Body of pancreas (tissue), 4 donors: ENCODE measurements around the gene GPR4. TPM values are rescaled to one million over a fixed set of nuclear protein-coding genes. Genes with fewer than 3 reads are reported as not detected.
A peak's percentile ranks its signal among the peaks of the same experiment; 100 is the strongest.

ENCODE experiments used
- ATAC-seq: fragments of 150-250 bp; one replicate; pipeline ENCODE4 v1.9.1; 2016
- DNase-seq, 4 donors: peaks; one replicate each; pipeline ENCODE4 v3.0.0-alpha.2; 2019
- H3K27ac ChIP-seq, 4 donors: fragments of 200-600 bp; sonication (generic); 1 replicate in 3 of 4; 2 replicates in 1 of 4; pipeline versions ENCODE4 v1.5.1 to v1.6.1; 2016 to 2019; ENCODE audit warnings: mild to moderate bottlenecking in 1 of 4, mixed read lengths in 1 of 4, moderate library complexity in 1 of 4
- H3K27me3 ChIP-seq, 2 donors: fragments of 200-600 bp; sonication (generic); one replicate each; pipeline ENCODE4 v1.6.0; 2016; ENCODE audit warnings: mild to moderate bottlenecking in 1 of 2
- H3K36me3 ChIP-seq, 2 donors: fragments of 200-600 bp; sonication (generic); replicated peaks in 1 of 2; 2 replicates each; pipeline ENCODE4 v1.5.1; 2016; ENCODE audit warnings: low read depth in 2 of 2; ENCODE audit not compliant: insufficient read depth in 1 of 2
- H3K4me1 ChIP-seq: fragments of 200-600 bp; sonication (generic); one replicate; pipeline ENCODE4 v1.6.0; 2016
- H3K4me3 ChIP-seq, 2 donors: fragments of 200-600 bp; sonication (generic); 1 replicate in 1 of 2; 2 replicates in 1 of 2; pipeline ENCODE4 v1.5.1; 2016 to 2019
- H3K9me3 ChIP-seq, 3 donors: fragments of 200-600 bp; sonication (generic); 1 replicate in 2 of 3; 2 replicates in 1 of 3; pipeline ENCODE4 v1.5.1; 2016
- CTCF ChIP-seq, 7 experiments: fragments of 450-650 bp in 4 of 7; fragments of 200-600 bp in 3 of 7; sonication (generic) in 3 of 7; IDR thresholded peaks; one replicate each; pipeline ENCODE4 v1.5.1; 2016 to 2019; ENCODE audit warnings: antibody characterized with exemption in 7 of 7
- POLR2A ChIP-seq, 3 donors: fragments of 450-650 bp; IDR thresholded peaks; one replicate each; pipeline ENCODE4 v1.6.1; 2016; ENCODE audit warnings: antibody characterized with exemption in 3 of 3, mild to moderate bottlenecking in 2 of 3
- WGBS, 2 donors: methylation state at CpG; one replicate each; pipeline ENCODE4 v1.1.5; 2017; 5-methylcytosine and 5-hydroxymethylcytosine counted together
- intact Hi-C: fragments of 100-400 bp; cut with DNase I; formaldehyde crosslinking; loops from one replicate; pipeline ENCODE4 v1.15.1; 2023
- total RNA-seq, 2 donors: library from RNA; depleted of rRNA; stranded (reverse); fragments of >200 nt; gene quantifications; one replicate each; pipeline ENCODE4 v1.1.0, GENCODE V29; 2016

The GPR4 gene
- total RNA-seq, 2 donors from 2014 or later = 0.99 to 1.3 TPM

DNA sequence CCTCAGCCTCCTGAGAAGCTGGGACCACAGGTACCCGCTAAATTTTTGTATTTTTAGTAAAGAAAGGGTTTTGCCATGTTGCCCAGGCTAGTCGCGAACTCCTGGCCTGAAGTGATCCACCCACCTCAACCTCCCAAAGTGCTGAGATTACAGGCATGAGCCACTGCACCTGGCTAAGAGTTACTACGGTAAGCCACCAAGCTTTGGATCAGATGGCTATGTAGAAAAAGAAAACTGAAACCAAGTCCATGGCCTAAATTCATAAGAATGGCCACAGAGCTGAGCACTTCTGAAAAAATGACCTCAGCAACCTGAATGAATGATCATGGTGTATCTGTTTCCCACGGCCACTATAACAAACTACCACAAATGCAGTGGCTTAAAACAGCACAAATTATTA is 26.8 kb downstream of the GPR4 start:
- Histone ChIP-seq H3K9me3 (no peaks in the 10 kb centered on the region), H3K36me3 (no peaks in the 10 kb centered on the region), H3K4me3 (no peak overlapping the region), H3K4me1 (peaks cover 42% of the 10 kb centered on the region), H3K27me3 (no peaks in the 10 kb centered on the region), H3K27ac (peak overlapping the region in 3 of 4 donors; percentile 64 to 88 (median 78))
- no peak for TF ChIP-seq POLR2A (IDR thresholded peaks at IDR 0.05)
- no peak for TF ChIP-seq CTCF (IDR thresholded peaks at IDR 0.05)
- ATAC-seq (no peak), DNase-seq (no peak)
- intact Hi-C loops = loop anchor here (10.0 kb wide), 1 partner anchor 60 kb away; no protein-coding TSS in a partner anchor
- WGBS, 2 donors = 88 to 95% methylated on average over 5 of the region's 5 CpGs

GRCh38 chr19:45574526-45574925 is 27.5 kb downstream of the GPR4 start:
- 65 to 78% methylated on average over 2 to 4 of the region's 4 CpGs for WGBS, 2 donors
- no peak for DNase-seq
- no peak for ATAC-seq
- Histone ChIP-seq H3K27ac (peak overlapping the region in 3 of 4 donors; percentile 64 to 88 (median 78)), H3K4me1 (peaks cover 42% of the 10 kb centered on the region), H3K9me3 (no peaks in the 10 kb centered on the region), H3K4me3 (no peak overlapping the region), H3K36me3 (no peaks in the 10 kb centered on the region), H3K27me3 (no peaks in the 10 kb centered on the region)
- TF ChIP-seq CTCF (IDR thresholded peaks at IDR 0.05) (no peak), POLR2A (IDR thresholded peaks at IDR 0.05) (no peak)
- intact Hi-C loops = loop anchor here (10.0 kb wide), 1 partner anchor 60 kb away; no protein-coding TSS in a partner anchor

DNA sequence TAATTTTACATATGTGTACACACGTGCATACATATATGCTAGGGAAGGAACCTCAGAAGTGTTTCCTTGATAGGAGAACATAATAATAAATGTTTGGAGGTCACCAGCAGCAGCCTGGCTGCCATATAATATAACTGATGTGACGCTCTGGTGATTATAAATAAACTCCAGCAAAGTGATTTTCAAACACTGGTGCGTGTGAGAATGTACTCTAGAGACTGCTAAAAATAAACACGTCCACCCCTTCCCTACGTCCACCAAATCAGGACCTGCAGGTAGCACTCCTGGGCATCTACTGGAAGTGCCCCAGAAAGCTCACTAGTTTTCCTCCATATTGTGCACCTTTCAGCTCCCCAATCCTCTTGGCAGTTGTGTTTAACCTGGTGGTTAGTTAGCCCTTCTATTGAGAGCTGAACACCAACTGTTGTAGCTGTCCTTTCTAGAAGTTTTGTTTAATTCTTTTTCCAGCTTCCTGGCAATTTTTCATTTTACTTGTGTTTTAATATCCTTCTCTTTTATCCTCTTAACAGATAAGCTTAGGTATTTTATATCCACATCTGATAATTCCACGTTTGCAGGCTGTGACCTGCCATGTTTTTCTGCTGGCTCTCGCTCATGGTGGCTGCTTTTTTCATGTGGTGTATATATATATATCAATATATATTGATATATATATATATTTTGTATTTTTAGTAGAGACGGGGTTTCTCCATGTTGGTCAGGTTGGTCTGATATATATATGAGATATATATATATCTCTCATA is 30.4 kb downstream of the GPR4 start:
- intact Hi-C loops = loop anchor here (10.0 kb wide), 1 partner anchor 57 kb away; no protein-coding TSS in a partner anchor
- Histone ChIP-seq H3K27me3 (no peaks in the 10 kb centered on the region), H3K4me1 (peaks cover 22% of the 10 kb centered on the region), H3K36me3 (no peaks in the 10 kb centered on the region), H3K4me3 (no peak overlapping the region), H3K9me3 (no peaks in the 10 kb centered on the region), H3K27ac (no peak overlapping the region)
- ATAC-seq = no peak
- no peak for TF ChIP-seq POLR2A (IDR thresholded peaks at IDR 0.05)
- TF ChIP-seq CTCF (IDR thresholded peaks at IDR 0.05) = no peak
- no peak for DNase-seq
- 76 to 78% methylated on average over 8 of the region's 8 CpGs for WGBS, 2 donors

GRCh38 chr19:45569619-45570421 is 32.2 kb downstream of the GPR4 start:
- intact Hi-C loops = loop anchor here (10.0 kb wide), 1 partner anchor 55 kb away; no protein-coding TSS in a partner anchor
- H3K9me3 ChIP-seq = no peaks in the 10 kb centered on the region
- no peak overlapping the region for H3K4me3 ChIP-seq
- TF ChIP-seq CTCF (IDR thresholded peaks at IDR 0.05) = peak; percentile 54 to 72 (median 70)
- TF ChIP-seq POLR2A (IDR thresholded peaks at IDR 0.05) = no peak
- no peak overlapping the region for H3K27ac ChIP-seq
- ATAC-seq (peak; percentile 76), DNase-seq (peak; percentile 52 to 70 (median 67))
- 53 to 57% methylated on average over 15 of the region's 15 CpGs for WGBS, 2 donors
- H3K27me3 ChIP-seq = no peaks in the 10 kb centered on the region
- peaks cover 5% of the 10 kb centered on the region for H3K4me1 ChIP-seq
- no peaks in the 10 kb centered on the region for H3K36me3 ChIP-seq
